GM18505 (cell line): ENCODE results near the gene SSR1.

ENCODE experiments used
- ATAC-seq: cut with Tn5 transposase; IDR thresholded peaks from one replicate; pipeline ENCODE4 v1.9.1; 2021; ENCODE audit not compliant: unreplicated experiment
- POLR2A ChIP-seq: IDR thresholded peaks from 4 replicates; pipeline ENCODE4 v1.6.1; 2011; ENCODE audit warnings: borderline replicate concordance; ENCODE audit not compliant: insufficient read depth, insufficient read length; ENCODE audit errors: extremely low read depth

Gene SSR1

GRCh38 chr6:7228662-7229375 lies 84.2 kb downstream of the SSR1 start:
- TF ChIP-seq POLR2A: no peak
- ATAC-seq: no peak

GRCh38 chr6:7224731-7225130 lies 88.3 kb downstream of the SSR1 start:
- ATAC-seq: no peak

GRCh38 chr6:7222197-7222596 lies 90.8 kb downstream of the SSR1 start:
- ATAC-seq: no peak
- TF ChIP-seq POLR2A: no peak

More at GRCh38 chr6:7224731-7225130, 88.3 kb downstream of the SSR1 start:
- no peak for TF ChIP-seq POLR2A

- no peak for ATAC-seq
- no peak for TF ChIP-seq POLR2A
These were observed 93.7 kb downstream of the SSR1 start for GRCh38 chr6:7219310-7219709.

GRCh38 chr6:7218406-7218988 lies 94.5 kb downstream of the SSR1 start:
- TF ChIP-seq POLR2A: no peak
- no peak for ATAC-seq
